ENCODE results near the gene ZNF892. TPM values are rescaled to one million over a fixed set of nuclear protein-coding genes. Genes with fewer than 3 reads are reported as not detected.

ZNF892 gene
- total and polyA plus RNA-seq, 2 donors (not counting 1 experiment from before 2014, with no cell fraction given): 1.1 to 7.3 TPM

DNA sequence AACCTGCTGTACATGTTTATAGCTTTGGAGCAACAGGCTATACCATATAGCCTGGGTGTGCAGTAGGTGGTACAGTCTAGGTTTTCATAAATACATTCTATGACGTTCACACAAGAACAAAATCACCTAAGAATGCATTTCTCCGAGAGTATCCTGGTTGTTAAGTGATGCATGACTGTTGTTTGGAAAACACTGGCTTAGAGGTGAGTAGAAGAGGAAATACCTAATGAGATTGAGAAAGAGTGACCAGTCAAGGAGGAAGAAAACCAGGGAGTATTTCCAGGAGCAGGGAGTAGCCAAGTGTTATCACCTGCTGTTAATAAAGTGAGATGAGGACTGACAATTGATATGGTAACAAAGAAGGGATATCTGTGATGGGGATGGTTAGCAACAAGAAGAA lies 2.9 kb upstream of the ZNF892 start:
- no peak overlapping the region for H3K27ac ChIP-seq (ENCODE audit: insufficient read depth, low read length)
- TF ChIP-seq, protein P1, sequence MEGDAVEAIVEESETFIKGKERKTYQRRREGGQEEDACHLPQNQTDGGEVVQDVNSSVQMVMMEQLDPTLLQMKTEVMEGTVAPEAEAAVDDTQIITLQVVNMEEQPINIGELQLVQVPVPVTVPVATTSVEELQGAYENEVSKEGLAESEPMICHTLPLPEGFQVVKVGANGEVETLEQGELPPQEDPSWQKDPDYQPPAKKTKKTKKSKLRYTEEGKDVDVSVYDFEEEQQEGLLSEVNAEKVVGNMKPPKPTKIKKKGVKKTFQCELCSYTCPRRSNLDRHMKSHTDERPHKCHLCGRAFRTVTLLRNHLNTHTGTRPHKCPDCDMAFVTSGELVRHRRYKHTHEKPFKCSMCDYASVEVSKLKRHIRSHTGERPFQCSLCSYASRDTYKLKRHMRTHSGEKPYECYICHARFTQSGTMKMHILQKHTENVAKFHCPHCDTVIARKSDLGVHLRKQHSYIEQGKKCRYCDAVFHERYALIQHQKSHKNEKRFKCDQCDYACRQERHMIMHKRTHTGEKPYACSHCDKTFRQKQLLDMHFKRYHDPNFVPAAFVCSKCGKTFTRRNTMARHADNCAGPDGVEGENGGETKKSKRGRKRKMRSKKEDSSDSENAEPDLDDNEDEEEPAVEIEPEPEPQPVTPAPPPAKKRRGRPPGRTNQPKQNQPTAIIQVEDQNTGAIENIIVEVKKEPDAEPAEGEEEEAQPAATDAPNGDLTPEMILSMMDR (conservative IDR thresholded peaks at IDR 0.05 in 1 of 2, IDR thresholded peaks at IDR 0.05 in 1 of 2; ENCODE audit: low read depth in 1 of 2, low read length in 2 of 2): no peak
- TF ChIP-seq EZH2 (IDR thresholded peaks at IDR 0.05; ENCODE audit: low read length, missing control alignments): no peak
- no peaks in the 10 kb centered on the region for H3K27me3 ChIP-seq (ENCODE audit: control insufficient read depth, insufficient read depth, low read length)
- H3K9ac ChIP-seq (ENCODE audit: insufficient read depth, low read length): no peak overlapping the region
- no peak overlapping the region for H2AFZ ChIP-seq (ENCODE audit: low read length)
- H3K9me3 ChIP-seq (ENCODE audit: control insufficient read depth, insufficient read depth, low read depth, low read length): no peaks in the 10 kb centered on the region
- no peak overlapping the region for H3K4me2 ChIP-seq (ENCODE audit: extremely low read depth, insufficient read depth, low read length)
- H3K4me1 ChIP-seq (ENCODE audit: control insufficient read depth, extremely low read depth, insufficient read depth, low read length): no peaks in the 10 kb centered on the region
- no peaks in the 10 kb centered on the region for H4K20me1 ChIP-seq (ENCODE audit: control insufficient read depth, extremely low read depth, insufficient read depth, low read length)
- DNase-seq (ENCODE audit: low read depth in 2 of 2): no peak
- H3K4me3 ChIP-seq (replicated peaks in 1 of 4; ENCODE audit: control extremely low read depth in 1 of 4, insufficient read depth in 1 of 4, low read depth in 3 of 4, low read length in 4 of 4): no peak overlapping the region
- H3K36me3 ChIP-seq (ENCODE audit: control insufficient read depth, insufficient read depth, low read length): no peaks in the 10 kb centered on the region
- H3K79me2 ChIP-seq (ENCODE audit: control insufficient read depth, insufficient read depth, low read length): no peaks in the 10 kb centered on the region

DNA sequence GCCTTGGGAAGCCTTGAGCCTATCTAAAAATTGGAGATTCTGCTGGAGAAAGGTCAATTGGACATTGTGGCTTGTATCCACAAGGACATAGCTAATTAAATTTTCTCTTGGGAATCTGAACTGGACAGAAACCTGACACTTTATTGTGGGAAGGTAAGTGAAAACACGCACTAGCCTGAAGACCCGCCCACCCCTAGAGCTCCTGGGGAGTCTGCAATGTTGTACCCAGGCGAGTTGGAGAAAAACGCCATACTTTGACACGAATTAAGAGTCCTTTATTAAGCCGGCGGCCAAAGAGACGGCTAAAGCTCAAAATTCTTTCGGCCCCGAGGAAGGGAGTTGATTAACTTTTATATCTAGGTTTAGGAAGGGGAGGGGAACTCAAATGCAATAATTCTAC lies 1.2 kb upstream of the ZNF892 start:
- Histone ChIP-seq H2AFZ (ENCODE audit: low read length) (no peak overlapping the region), H3K4me3 (replicated peaks in 1 of 4; ENCODE audit: control extremely low read depth in 1 of 4, insufficient read depth in 1 of 4, low read depth in 3 of 4, low read length in 4 of 4) (peak overlapping the region in 2 of 4 experiments; percentile 85), H4K20me1 (ENCODE audit: control insufficient read depth, extremely low read depth, insufficient read depth, low read length) (no peaks in the 10 kb centered on the region), H3K9me3 (ENCODE audit: control insufficient read depth, insufficient read depth, low read depth, low read length) (no peaks in the 10 kb centered on the region), H3K36me3 (ENCODE audit: control insufficient read depth, insufficient read depth, low read length) (no peaks in the 10 kb centered on the region), H3K27ac (ENCODE audit: insufficient read depth, low read length) (no peak overlapping the region), H3K9ac (ENCODE audit: insufficient read depth, low read length) (no peak overlapping the region), H3K4me1 (ENCODE audit: control insufficient read depth, extremely low read depth, insufficient read depth, low read length) (no peaks in the 10 kb centered on the region), H3K4me2 (ENCODE audit: extremely low read depth, insufficient read depth, low read length) (no peak overlapping the region), H3K79me2 (ENCODE audit: control insufficient read depth, insufficient read depth, low read length) (no peaks in the 10 kb centered on the region), H3K27me3 (ENCODE audit: control insufficient read depth, insufficient read depth, low read length) (no peaks in the 10 kb centered on the region)
- TF ChIP-seq, protein P1 (conservative IDR thresholded peaks at IDR 0.05 in 1 of 2, IDR thresholded peaks at IDR 0.05 in 1 of 2; ENCODE audit: low read depth in 1 of 2, low read length in 2 of 2): no peak
- no peak for TF ChIP-seq EZH2 (IDR thresholded peaks at IDR 0.05; ENCODE audit: low read length, missing control alignments)
- no peak for DNase-seq (ENCODE audit: low read depth in 2 of 2)

GRCh38 chr2:95208106-95208505 lies 785 bp downstream of the ZNF892 start:
- Histone ChIP-seq H3K4me1 (ENCODE audit: control insufficient read depth, extremely low read depth, insufficient read depth, low read length) (no peaks in the 10 kb centered on the region), H3K9me3 (ENCODE audit: control insufficient read depth, insufficient read depth, low read depth, low read length) (no peaks in the 10 kb centered on the region), H3K36me3 (ENCODE audit: control insufficient read depth, insufficient read depth, low read length) (no peaks in the 10 kb centered on the region), H3K9ac (ENCODE audit: insufficient read depth, low read length) (no peak overlapping the region), H4K20me1 (ENCODE audit: control insufficient read depth, extremely low read depth, insufficient read depth, low read length) (no peaks in the 10 kb centered on the region), H3K4me3 (replicated peaks in 1 of 4; ENCODE audit: control extremely low read depth in 1 of 4, insufficient read depth in 1 of 4, low read depth in 3 of 4, low read length in 4 of 4) (peak overlapping the region; percentile 52 to 85 (median 82)), H3K4me2 (ENCODE audit: extremely low read depth, insufficient read depth, low read length) (peak overlapping the region; percentile 87), H3K27ac (ENCODE audit: insufficient read depth, low read length) (peak overlapping the region; percentile 48), H3K27me3 (ENCODE audit: control insufficient read depth, insufficient read depth, low read length) (no peaks in the 10 kb centered on the region), H3K79me2 (ENCODE audit: control insufficient read depth, insufficient read depth, low read length) (no peaks in the 10 kb centered on the region), H2AFZ (ENCODE audit: low read length) (peak overlapping the region; percentile 91)
- peak; percentile 6 to 50 for DNase-seq (ENCODE audit: low read depth in 2 of 2)
- no peak for TF ChIP-seq EZH2 (IDR thresholded peaks at IDR 0.05; ENCODE audit: low read length, missing control alignments)
- TF ChIP-seq, protein P1 (conservative IDR thresholded peaks at IDR 0.05 in 1 of 2, IDR thresholded peaks at IDR 0.05 in 1 of 2; ENCODE audit: low read depth in 1 of 2, low read length in 2 of 2): no peak

Measured in fibroblast of lung (primary cell).